GM06990 (cell line): ENCODE measurements around the gene POU3F1.

Source experiments
- DNase-seq: peaks from one replicate; pipeline ENCODE4 v3.0.0-alpha.2; 2011; ENCODE audit not compliant: insufficient read length; ENCODE audit errors: extremely low read depth
- H3K27me3 ChIP-seq: replicated peaks from 2 replicates; pipeline ENCODE4 v1.6.0; 2011; ENCODE audit warnings: low read length; ENCODE audit not compliant: control insufficient read depth, insufficient read depth
- H3K36me3 ChIP-seq: 2 replicates; pipeline ENCODE4 v1.5.1; 2011; ENCODE audit warnings: low read length; ENCODE audit not compliant: control insufficient read depth, insufficient read depth
- H3K4me3 ChIP-seq: replicated peaks from 2 replicates; pipeline ENCODE4 v1.5.1; 2011; ENCODE audit warnings: low read depth, mild to moderate bottlenecking, control low read depth, low read length
- CTCF ChIP-seq: IDR thresholded peaks from 2 replicates; pipeline ENCODE4 v1.5.1; 2011; ENCODE audit warnings: low read length, control low read depth, mild to moderate bottlenecking, inconsistent platforms; ENCODE audit not compliant: insufficient read depth, poor library complexity, severe bottlenecking

POU3F1 gene

GRCh38 chr1:38064197-38064903 lies 17.8 kb upstream of the POU3F1 start:
- TF ChIP-seq CTCF, result no peak
- Histone ChIP-seq H3K36me3 (no peaks in the 10 kb centered on the region), H3K4me3 (no peak overlapping the region), H3K27me3 (no peaks in the 10 kb centered on the region)
- DNase-seq, result no peak

GRCh38 chr1:38063616-38064015 lies 17.0 kb upstream of the POU3F1 start:
- H3K4me3 ChIP-seq, result no peak overlapping the region
- H3K27me3 ChIP-seq, result no peaks in the 10 kb centered on the region
- no peak for TF ChIP-seq CTCF
- no peaks in the 10 kb centered on the region for H3K36me3 ChIP-seq
- DNase-seq, result no peak

GRCh38 chr1:38062361-38063288 lies 16.0 kb upstream of the POU3F1 start:
- H3K36me3 ChIP-seq, result no peaks in the 10 kb centered on the region
- no peaks in the 10 kb centered on the region for H3K27me3 ChIP-seq
- no peak for DNase-seq
- no peak for TF ChIP-seq CTCF
- no peak overlapping the region for H3K4me3 ChIP-seq

GRCh38 chr1:38061883-38062328 lies 15.3 kb upstream of the POU3F1 start:
- no peaks in the 10 kb centered on the region for H3K27me3 ChIP-seq
- H3K36me3 ChIP-seq, result no peaks in the 10 kb centered on the region
- H3K4me3 ChIP-seq, result no peak overlapping the region
- peak; percentile 45 for DNase-seq
- TF ChIP-seq CTCF, result no peak

GRCh38 chr1:38061290-38061689 lies 14.7 kb upstream of the POU3F1 start:
- Histone ChIP-seq H3K27me3 (no peaks in the 10 kb centered on the region), H3K4me3 (no peak overlapping the region), H3K36me3 (no peaks in the 10 kb centered on the region)
- no peak for DNase-seq
- TF ChIP-seq CTCF, result no peak
